Upper lobe of right lung (tissue), 1 donor: ENCODE measurements around the gene KLHL11. TPM values are rescaled to one million over a fixed set of nuclear protein-coding genes. Genes with fewer than 3 reads are reported as not detected.

ENCODE experiments used
- ATAC-seq: fragments of 200-7000 bp; cut with Tn5 transposase; one replicate; pipeline ENCODE4 v1.9.1; 2020; ENCODE audit warnings: mild to moderate bottlenecking, moderate library complexity
- DNase-seq: peaks from one replicate; pipeline ENCODE4 v3.0.0-alpha.2; 2020
- H3K27ac ChIP-seq: fragments of 200-600 bp; one replicate; pipeline ENCODE4 v1.8.0; 2022
- H3K27me3 ChIP-seq: fragments of 200-600 bp; one replicate; pipeline ENCODE4 v1.8.0; 2022; ENCODE audit warnings: mild to moderate bottlenecking
- H3K36me3 ChIP-seq: fragments of 200-600 bp; one replicate; pipeline ENCODE4 v1.8.0; 2022
- H3K4me1 ChIP-seq: fragments of 200-600 bp; one replicate; pipeline ENCODE4 v1.8.0; 2022
- H3K4me3 ChIP-seq: fragments of 200-600 bp; one replicate; pipeline ENCODE4 v1.8.0; 2022; ENCODE audit warnings: mild to moderate bottlenecking
- H3K9me3 ChIP-seq: fragments of 200-600 bp; one replicate; pipeline ENCODE4 v1.8.0; 2022
- CTCF ChIP-seq: fragments of 200-600 bp; IDR thresholded peaks from one replicate; pipeline ENCODE4 v1.8.0; 2022; ENCODE audit warnings: antibody characterized with exemption
- intact Hi-C: fragments of 100-400 bp; cut with DNase I; formaldehyde crosslinking; loops from one replicate; pipeline ENCODE4 v1.11.0; 2022
- total RNA-seq: library from RNA; stranded (reverse); fragmentation: NEBNext Ultra II Directional; extraction: Animal tissue kit (Norgen Biotek cat#: 25700); gene quantifications from one replicate; pipeline ENCODE4 v1.2.1, GENCODE V29; 2021
- donor health status: DM: no; HTN: yes; CAD: no; lungs with severe emphysema.

Gene KLHL11
- total RNA-seq, 1 donor from 2014 or later, result 12.6 TPM

- Histone ChIP-seq H3K27me3 (no peaks in the 10 kb centered on the region), H3K9me3 (no peaks in the 10 kb centered on the region), H3K4me3 (no peak overlapping the region), H3K4me1 (peaks cover 14% of the 10 kb centered on the region), H3K27ac (no peak overlapping the region), H3K36me3 (no peaks in the 10 kb centered on the region)
- intact Hi-C loops, result no loop called here
- ATAC-seq (no peak), DNase-seq (no peak)
- no peak for TF ChIP-seq CTCF
Measured at GRCh38 chr17:41806685-41807445, 58.4 kb downstream of the KLHL11 start.

Other genes starting within 250 kb of the KLHL11 start
- gene KRT17, start 240.8 kb downstream of the KLHL11 start, total RNA-seq, result 5.9 TPM
- gene EIF1, start 176.5 kb downstream of the KLHL11 start, total RNA-seq, result 974 TPM
- not detected for gene GAST, start 153.1 kb downstream of the KLHL11 start, total RNA-seq
- gene HAP1, start 130.8 kb downstream of the KLHL11 start, total RNA-seq, result 0.58 TPM
- 109 TPM for gene JUP, start 78.7 kb downstream of the KLHL11 start, total RNA-seq
- gene P3H4, start 53.5 kb downstream of the KLHL11 start, total RNA-seq, result 9.5 TPM
- gene FKBP10, start 52.4 kb downstream of the KLHL11 start, total RNA-seq, result 34.5 TPM
- 36.5 TPM for gene NT5C3B, start 29.2 kb downstream of the KLHL11 start, total RNA-seq
- 0.29 TPM for gene KLHL10, start 27.6 kb downstream of the KLHL11 start, total RNA-seq
- 112 TPM for gene ACLY, start 53.5 kb upstream of the KLHL11 start, total RNA-seq
- gene ODAD4, start 65.2 kb upstream of the KLHL11 start, total RNA-seq, result 1.0 TPM
- gene CNP, start 101.4 kb upstream of the KLHL11 start, total RNA-seq, result 51.1 TPM
- 75.9 TPM for gene DNAJC7, start 152.0 kb upstream of the KLHL11 start, total RNA-seq
- gene NKIRAS2, start 154.7 kb upstream of the KLHL11 start, total RNA-seq, result 28.8 TPM
- 0.72 TPM for gene C17orf113, start 185.2 kb upstream of the KLHL11 start, total RNA-seq
- gene ZNF385C, start 233.1 kb upstream of the KLHL11 start, total RNA-seq, result 0.78 TPM
- 27.5 TPM for gene DHX58, start 247.3 kb upstream of the KLHL11 start, total RNA-seq